EH (cell line): ENCODE results near the gene ORM1.

Experiments used
- DNase-seq: peaks from one replicate; pipeline ENCODE4 v3.0.0-alpha.2; 2015; ENCODE audit warnings: low read depth

Gene ORM1

DNA sequence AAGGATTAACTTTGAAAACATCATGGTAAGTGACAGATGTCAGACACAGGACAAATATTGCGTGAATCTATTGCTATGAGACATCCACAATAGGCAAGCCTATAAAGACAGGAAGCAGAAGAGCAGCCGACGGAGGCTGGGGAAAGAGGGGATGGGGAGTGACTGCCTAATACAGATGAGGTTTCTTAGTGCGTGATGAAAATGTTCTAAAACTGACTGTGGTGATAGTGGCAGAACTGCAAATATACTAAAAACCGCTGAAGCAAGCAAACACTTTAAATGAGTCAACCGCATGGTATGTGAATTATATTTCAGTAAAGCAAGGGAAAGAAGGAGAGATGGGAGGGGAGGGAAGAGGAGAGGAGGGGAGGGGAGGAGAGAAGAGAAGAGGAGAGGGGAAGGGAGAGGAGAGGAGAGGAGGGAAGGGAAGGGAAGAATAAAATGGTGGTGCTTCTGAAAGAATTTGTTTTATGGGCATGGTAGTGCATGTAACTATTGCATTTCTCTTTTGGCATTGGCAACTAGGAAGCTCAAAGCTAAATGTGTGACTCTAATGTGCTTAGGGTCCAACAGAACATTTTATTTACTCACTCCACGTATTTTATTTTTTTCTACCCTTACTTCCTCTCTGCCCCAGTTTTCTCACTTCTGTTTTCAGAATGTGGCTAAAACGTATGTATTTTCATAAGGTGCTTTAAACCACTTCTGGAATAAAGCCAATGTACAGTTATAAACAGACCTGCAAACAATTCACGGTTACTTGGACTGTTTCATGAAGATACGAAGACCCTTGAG, 43.6 kb downstream of the ORM1 start:
- DNase-seq = peak; percentile 95

DNA sequence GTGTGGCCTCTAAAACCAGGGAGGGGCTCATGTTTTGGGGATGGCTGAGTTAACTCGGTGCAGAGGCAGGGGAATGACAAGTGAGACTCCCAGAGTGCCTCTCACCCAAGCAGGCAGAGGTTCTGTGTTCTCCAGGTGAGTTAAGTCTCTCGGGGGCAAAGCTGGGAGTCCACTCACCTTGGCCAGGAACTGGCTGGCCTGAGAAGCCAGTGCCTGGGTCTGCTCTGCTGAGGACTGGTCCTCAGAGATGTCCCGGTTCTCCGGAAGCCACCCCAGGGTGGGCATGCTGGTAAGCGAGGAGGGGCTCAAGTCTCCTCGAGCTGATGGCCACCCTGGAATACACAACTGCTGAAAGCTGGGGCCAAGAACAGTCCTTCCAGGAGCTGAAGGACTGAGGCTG, 44.5 kb downstream of the ORM1 start:
- DNase-seq = no peak

DNA sequence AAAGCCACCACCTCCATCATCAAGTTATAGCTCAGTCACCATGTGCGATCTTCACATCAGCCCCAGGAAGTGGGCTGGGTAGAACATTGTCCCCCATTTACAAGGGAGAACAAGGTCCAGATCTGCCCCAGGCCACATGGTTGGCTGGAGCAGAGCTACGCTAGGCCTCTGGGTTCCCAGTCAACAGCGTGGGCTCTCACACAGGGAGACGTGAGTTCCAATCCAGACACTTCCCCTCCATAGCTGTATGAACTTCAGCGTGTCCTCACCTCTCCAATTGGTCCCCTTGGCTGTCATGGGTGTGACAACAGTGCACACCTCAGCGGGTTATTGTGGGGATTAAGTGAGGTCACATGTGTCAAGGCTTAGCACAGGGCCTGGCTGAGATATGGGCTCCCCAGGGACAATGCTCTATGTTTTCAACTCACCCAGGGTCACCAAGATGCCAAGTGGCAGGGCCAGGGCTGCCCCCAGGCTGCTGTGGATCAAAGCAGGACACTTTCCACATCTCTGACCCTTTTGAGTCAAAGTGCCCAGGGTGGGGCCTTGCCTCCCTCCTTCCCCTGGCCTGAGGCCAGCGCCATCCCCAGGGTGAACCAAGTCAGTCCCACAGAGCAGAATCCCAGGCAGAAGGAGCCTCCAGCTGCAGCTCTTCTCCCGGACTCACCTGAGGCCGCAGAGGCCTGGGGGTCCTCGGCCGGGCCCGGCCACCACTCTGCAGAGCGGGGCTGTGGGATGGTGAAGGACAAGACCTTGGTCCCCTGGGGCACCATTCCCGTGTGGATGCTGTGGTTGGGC, 45.1 kb downstream of the ORM1 start:
- no peak for DNase-seq

DNA sequence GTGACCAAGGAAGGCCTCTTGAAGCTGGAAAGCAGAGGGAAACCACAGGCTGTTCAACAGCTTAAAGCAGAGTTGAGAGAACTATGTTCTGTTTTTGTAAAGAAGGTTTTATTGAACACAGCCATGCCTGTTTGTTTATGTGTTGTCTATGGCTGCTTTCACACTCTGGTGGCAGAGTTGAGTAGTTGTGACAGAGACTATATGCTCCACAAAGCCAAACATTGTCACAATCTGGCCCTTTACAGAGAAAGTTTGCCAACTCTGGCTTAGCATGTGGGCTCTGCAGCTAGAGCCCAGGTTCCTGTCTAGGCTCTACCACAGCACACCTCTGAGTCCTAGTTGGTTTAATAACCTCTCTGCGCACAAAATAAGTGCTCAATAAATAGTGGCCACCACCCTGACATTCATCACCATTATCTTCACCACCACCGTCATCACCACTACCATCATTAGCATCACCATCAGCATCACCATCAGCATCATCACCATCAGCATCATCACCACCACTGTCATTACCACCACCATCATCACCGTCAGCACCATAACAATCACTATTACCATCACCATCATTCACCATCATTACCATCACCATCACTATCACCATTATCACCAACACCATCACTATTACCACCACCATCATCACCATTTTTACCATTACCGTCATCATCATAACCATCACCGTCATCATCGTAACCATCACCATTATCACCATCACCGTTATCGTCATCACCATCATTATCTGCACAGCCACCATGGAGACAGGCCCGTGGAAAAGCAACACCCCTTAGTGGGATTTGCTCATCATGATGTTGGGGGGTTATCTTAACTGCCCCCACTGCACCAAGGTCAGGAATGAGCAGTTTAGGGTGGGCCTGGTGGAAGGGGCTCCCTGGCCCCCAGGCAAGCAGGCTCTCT, 46.6 kb downstream of the ORM1 start:
- DNase-seq = no peak

DNA sequence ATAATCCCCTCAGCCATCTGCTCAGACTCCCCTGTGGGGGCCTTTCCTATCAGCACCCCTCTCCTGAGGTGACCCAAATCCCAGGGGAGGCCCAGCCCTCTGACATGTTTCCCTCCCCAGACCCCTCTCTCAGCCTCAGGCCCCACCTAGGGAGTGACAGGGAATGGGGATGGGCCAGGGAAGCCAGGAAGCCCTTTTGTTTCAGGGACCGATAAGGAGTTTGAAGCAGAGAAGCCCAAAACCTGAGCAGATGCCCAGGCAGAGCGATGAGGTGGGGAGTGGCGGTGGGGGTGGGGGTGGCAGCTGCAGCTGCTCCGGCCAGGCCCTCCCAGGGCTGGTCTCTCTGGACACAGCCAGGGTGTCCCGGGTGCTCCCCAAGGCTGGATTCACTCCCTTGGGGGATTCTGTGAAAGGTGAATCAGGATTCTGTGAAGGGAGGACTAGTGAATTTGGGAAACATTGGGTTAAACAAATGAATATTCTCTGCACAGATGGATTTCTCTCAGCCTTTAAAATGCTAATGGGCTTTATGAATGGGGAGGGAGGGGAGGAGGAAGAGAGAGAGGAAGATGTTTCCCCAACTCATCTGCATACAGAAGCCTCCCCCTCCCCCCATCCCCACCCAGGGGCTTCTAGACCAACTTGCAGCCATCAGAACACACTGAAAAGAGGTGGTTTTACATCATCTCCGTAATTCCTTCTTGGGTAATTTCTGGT, 47.5 kb downstream of the ORM1 start:
- DNase-seq = no peak

DNA sequence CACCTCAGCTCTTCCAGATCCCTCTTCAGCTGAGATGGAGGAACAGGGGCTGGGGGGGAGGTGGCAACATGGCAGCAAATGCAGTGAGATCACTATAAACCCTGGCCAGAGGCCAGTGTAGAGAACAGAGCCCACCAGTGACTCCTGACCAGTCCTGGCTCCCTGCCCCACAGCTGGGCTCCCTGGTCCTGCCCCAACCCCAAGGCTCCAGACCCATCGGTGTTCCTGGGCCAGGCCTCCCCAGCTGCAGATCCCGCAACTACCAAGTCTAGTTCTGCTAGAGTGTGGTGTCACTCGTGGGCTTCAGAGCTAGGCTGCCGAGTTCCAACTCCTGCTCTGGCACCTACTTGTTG, 48.0 kb downstream of the ORM1 start:
- DNase-seq = no peak

DNA sequence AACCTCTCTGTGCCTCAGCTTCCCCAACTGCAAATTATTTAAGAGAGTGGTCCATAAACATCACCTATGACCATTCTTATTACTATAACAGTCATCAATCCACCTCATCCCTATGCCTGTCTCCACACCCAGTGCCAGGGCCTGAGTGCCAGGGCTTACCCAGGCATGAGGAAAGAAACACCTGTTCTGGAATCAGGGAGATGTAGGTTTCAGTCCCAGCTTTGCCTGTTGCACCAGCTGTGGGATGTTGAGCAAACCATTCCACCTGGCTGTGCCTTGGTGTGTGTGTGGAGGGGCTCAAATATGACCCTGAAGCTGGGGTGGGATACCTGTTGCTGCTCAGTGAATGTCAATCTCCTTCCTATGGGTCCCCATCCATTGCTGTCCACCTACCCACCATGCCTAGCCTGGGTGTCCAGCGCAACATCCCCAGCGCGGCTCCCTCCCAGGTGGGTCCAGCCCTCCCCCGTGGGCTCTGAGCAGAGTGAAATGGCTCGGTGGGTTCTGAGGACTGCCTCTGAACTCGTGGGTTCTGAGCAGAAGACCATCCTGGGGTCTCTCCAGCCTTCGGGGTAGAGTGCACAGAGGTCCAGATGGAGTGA, 48.5 kb downstream of the ORM1 start:
- DNase-seq = no peak

DNA sequence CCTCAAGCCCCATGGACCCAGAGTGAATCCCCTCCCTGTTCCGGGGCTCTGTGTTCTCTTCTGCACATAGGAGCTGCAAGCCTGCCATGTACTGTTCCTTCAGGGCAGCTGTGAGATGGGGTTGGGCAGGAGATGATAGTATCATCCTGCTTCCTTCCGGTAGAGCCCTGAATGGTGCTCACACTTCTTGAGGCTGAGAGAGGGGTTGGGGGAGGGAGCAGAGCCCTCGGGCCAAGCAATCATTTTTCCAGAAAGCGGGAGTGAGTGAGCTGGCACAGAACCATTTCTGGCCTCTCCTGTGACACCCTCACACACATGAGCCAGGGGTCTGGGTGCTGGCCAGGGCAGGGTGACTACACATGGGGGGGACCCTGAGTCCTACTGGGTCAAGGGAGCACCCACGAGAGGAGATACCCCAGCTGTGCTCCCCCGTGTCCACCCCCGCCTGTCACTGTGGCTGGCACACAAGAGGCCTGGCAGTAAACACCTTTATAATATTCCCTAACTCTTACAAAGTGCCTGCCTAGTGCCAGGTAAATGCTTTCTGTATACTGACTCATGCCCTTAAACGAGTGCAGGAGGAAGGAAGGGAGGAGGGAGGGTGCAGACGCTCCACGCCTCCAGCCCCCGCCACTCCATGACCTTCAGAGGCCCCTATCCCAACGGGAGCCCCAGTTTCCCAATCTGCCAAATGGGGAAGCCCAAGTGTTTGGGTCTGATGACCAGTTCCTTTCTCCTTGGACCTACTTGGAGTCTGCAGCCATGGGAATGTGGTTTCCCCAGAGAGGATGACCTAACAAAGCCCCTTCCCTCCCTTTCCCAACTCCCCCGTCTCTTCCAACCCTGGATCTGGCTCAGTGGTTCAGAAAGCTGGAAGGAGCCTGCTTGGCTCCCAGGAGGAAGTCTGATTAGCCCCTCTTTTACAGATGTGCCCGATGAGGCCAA, 49.3 kb downstream of the ORM1 start:
- peak; percentile 84 for DNase-seq

DNA sequence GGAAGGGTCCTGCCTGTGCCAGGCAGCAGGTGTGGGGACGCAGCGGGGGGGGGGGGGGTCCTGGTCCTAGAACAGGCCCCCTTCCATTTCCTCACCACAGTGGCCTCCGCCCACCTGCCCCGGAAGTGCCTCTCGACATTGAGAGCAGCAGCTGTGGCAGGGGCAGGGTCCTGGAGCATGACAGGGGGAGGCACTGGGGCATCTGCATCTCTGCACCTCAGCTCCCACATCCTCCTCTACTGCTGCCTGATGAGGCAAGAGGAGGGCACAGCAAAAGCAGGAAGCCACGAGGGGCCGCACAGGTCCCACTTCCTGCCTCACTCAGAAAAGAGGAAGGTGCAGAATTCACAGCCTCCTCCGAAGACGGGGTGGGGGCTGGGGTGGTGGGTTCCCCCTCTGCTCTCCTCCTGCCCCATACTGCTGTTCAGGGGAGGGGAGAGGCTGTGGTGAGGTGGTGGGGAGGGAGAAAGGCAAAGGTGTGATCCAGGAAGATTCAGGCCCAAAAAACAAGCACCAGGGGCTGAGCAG, 50.1 kb downstream of the ORM1 start:
- no peak for DNase-seq

DNA sequence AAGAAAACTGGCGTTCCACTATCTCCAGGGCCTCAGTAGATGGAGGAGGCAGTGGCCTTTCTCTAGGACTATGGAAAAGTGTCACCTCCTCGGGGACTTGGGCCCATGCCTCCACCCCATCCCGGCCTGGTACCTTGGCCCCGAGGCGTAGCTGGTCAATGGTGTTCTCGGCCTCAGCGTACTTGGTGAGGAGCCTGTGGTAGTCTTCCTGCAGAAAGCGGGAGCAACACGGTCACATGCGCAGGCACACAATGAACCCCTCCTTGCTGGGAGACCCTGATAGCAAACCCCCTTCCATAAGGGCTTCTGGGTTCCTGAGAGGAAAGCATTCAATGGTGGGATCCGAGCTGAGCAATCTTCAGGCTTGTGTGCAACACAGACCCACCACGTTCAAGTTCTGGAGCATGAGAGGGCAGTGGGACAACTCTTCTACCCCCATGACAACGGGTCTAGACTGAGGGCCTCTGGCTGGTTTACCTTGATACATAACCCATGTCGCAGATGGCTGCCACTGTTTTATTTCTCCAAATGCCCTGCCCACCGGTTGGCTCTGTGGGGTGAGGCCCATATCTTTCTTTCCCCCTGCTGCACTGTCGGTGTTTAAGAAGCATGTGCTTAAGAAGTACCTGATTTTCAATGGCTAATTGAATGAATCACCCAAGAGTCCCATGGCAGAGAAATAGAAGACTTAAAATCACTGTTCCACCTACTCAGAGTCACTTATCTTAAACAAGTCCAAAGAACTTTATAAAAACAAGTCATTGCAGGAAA, 51.2 kb downstream of the ORM1 start:
- DNase-seq = no peak

DNA sequence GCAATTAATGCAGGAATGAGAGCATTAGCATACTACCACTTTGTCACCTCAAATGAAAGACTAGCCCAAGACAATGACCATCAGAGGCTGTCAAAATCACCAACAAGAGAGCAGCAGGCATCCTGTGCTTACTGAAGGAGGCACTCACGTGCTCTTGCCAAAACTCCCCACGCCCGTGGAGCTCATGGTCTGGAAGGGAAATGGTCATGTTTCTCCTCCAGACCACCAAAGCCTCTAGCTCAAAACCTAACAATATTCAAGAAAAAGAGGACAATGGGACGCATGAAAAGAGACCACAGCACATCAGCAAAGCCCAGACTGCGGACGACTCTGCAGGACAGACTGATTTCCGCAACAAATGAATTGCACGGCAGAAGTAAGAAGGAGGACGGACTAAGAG, 52.0 kb downstream of the ORM1 start:
- no peak for DNase-seq

DNA sequence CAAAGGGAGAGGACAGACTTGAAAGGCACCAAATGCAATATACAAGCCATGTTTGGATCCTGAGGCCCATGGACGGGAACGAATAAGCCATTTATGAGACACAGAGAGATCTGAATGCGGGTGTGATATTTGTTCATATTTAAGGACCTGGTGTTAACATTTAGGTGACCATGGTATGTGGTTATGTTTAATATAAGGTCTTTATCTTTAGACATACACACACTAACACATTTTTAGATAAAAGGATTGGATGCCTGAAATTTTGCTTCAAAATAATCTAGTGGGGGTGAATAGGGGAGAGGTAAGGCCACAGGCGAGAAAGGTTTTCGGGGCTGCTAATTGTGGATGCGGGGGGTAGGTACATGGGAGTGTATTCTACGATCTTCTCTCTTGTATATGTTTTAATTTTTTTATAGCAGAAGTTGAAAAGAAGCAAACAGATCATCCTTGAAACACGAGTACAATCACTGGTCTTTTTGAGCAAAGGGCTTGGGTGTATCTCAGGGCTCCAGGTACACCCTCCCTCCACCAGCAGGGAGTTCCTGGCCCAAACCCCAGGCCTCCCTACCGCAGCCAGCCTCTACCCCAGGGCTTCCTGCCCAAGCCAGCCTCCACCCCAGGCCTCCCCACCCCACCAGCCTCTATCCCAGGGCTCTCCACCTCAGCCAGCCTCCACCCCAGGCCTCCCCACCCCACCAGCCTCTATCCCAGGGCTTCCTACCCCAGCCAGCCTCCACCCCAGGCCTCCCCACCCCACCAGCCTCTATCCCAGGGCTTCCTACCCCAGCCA, 52.7 kb downstream of the ORM1 start:
- DNase-seq = no peak
